ENCODE measurements around the gene NDUFB5.

DNA sequence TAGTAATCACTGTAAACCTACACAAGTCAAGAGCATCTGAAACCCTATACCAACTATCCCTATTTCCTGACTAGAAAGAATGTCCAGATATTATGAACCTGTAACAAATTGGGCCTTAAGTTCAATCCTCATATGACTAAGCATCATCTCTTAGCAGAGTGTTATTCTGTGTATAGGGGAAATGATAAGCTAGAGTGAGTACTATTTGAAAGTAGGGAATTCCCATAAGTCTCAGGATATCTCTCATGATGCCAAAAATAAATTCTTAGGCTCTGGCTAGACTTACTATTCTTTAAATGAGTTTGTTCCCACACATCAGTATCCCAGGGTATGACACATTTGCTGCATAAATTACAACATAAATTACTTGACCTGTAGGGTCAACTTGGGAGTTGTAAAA, 15.5 kb upstream of the NDUFB5 start:
- TF ChIP-seq, protein P1, sequence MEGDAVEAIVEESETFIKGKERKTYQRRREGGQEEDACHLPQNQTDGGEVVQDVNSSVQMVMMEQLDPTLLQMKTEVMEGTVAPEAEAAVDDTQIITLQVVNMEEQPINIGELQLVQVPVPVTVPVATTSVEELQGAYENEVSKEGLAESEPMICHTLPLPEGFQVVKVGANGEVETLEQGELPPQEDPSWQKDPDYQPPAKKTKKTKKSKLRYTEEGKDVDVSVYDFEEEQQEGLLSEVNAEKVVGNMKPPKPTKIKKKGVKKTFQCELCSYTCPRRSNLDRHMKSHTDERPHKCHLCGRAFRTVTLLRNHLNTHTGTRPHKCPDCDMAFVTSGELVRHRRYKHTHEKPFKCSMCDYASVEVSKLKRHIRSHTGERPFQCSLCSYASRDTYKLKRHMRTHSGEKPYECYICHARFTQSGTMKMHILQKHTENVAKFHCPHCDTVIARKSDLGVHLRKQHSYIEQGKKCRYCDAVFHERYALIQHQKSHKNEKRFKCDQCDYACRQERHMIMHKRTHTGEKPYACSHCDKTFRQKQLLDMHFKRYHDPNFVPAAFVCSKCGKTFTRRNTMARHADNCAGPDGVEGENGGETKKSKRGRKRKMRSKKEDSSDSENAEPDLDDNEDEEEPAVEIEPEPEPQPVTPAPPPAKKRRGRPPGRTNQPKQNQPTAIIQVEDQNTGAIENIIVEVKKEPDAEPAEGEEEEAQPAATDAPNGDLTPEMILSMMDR (IDR thresholded peaks at IDR 0.05; ENCODE audit: low read depth, low read length), result no peak
- no peak for TF ChIP-seq EZH2phosphoT487 (IDR thresholded peaks at IDR 0.05; ENCODE audit: low read depth)
